ENCODE measurements around the gene INSR.

INSR gene

GRCh38 chr19:7120499-7120898, 173.7 kb downstream of the INSR start:
- Histone ChIP-seq H3K27me3 (ENCODE audit: control insufficient read depth in 5 of 5, insufficient read depth in 4 of 5, low read length in 5 of 5) (no peaks in the 10 kb centered on the region), H3K4me1 (ENCODE audit: control insufficient read depth in 5 of 5, insufficient read depth in 5 of 5, low read length in 5 of 5) (no peaks in the 10 kb centered on the region), H3K9me3 (ENCODE audit: control insufficient read depth in 5 of 5, low read length in 5 of 5) (peaks cover 0 to 7% (median 4%) of the 10 kb centered on the region in 5 donors), H3K27ac (ENCODE audit: low read depth, low read length) (no peak overlapping the region), H3K9ac (ENCODE audit: low read length in 5 of 5) (no peak overlapping the region), H3K36me3 (ENCODE audit: control insufficient read depth in 5 of 5, insufficient read depth in 5 of 5, low read length in 5 of 5) (peaks cover 10 to 77% (median 65%) of the 10 kb centered on the region in 5 donors), H3K4me3 (ENCODE audit: low read depth in 1 of 5, low read length in 5 of 5) (no peak overlapping the region)

DNA sequence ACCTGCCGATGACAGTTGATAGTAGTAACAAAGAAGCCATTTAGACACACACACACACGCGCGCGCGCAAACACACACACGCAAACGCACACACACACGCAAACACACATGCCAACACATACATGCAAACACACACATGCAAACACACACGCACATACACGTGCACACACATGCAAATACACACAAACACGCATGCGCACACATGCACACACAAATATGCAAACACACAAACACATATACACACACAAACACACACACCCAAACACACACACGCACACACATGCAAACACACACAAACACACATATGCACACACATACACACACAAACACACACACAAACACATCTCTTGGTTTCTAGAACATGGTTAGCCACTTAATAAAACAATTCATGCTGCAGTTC, 174.6 kb downstream of the INSR start:
- H3K27ac ChIP-seq (ENCODE audit: low read depth, low read length) = no peak overlapping the region
- no peaks in the 10 kb centered on the region for H3K9me3 ChIP-seq (ENCODE audit: control insufficient read depth in 5 of 5, low read length in 5 of 5)
- H3K9ac ChIP-seq (ENCODE audit: low read length in 5 of 5) = no peak overlapping the region
- H3K36me3 ChIP-seq (ENCODE audit: control insufficient read depth in 5 of 5, insufficient read depth in 5 of 5, low read length in 5 of 5) = peaks cover 10 to 73% (median 62%) of the 10 kb centered on the region in 5 donors
- H3K27me3 ChIP-seq (ENCODE audit: control insufficient read depth in 5 of 5, insufficient read depth in 4 of 5, low read length in 5 of 5) = no peaks in the 10 kb centered on the region
- H3K4me3 ChIP-seq (ENCODE audit: low read depth in 1 of 5, low read length in 5 of 5) = no peak overlapping the region
- no peaks in the 10 kb centered on the region for H3K4me1 ChIP-seq (ENCODE audit: control insufficient read depth in 5 of 5, insufficient read depth in 5 of 5, low read length in 5 of 5)

DNA sequence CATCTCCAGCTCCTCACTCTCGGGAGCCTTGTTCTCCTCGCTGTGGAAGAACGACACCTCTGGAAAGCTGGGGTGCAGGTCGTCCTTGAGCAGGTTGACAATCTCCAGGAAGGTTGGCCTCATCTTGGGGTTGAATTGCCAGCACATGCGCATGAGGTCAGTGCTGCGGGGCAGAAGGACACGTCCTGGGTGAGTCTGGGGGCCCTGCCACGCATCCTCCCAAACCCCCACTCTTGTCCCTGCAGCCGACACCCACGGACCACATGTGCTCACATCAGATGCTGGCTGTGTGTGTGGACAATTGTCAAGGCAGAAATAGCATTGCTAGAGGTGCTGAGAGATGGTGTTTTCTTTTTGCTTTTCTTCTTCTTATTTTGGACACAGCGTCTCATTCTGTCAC, 177.0 kb downstream of the INSR start:
- no peaks in the 10 kb centered on the region for H3K27me3 ChIP-seq (ENCODE audit: control insufficient read depth in 5 of 5, insufficient read depth in 4 of 5, low read length in 5 of 5)
- H3K27ac ChIP-seq (ENCODE audit: low read depth, low read length) = no peak overlapping the region
- H3K4me1 ChIP-seq (ENCODE audit: control insufficient read depth in 5 of 5, insufficient read depth in 5 of 5, low read length in 5 of 5) = no peaks in the 10 kb centered on the region
- H3K9ac ChIP-seq (ENCODE audit: low read length in 5 of 5) = no peak overlapping the region
- H3K4me3 ChIP-seq (ENCODE audit: low read depth in 1 of 5, low read length in 5 of 5) = no peak overlapping the region
- H3K9me3 ChIP-seq (ENCODE audit: control insufficient read depth in 5 of 5, low read length in 5 of 5) = no peaks in the 10 kb centered on the region
- H3K36me3 ChIP-seq (ENCODE audit: control insufficient read depth in 5 of 5, insufficient read depth in 5 of 5, low read length in 5 of 5) = peaks cover 10 to 67% (median 55%) of the 10 kb centered on the region in 5 donors

DNA sequence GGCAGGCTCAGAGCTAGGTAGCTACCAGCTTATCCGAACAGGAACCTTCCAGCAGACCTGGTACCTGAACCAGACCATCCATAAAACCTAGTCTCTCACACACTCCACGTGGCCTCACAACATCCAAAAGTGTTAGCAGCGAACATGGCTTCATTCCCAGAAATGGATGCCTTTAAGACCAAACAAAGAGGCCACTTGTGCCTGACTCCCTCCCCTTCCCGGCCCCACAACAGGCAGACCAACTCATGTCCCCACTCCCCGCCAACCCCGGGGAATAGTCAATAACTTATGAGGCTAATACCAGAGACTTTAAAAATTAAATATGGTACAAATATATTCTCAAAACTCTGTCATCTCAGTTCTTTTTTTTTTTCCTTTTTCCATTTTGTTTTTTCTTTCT, 178.5 kb downstream of the INSR start:
- H3K9me3 ChIP-seq (ENCODE audit: control insufficient read depth in 5 of 5, low read length in 5 of 5) = no peaks in the 10 kb centered on the region
- H3K4me1 ChIP-seq (ENCODE audit: control insufficient read depth in 5 of 5, insufficient read depth in 5 of 5, low read length in 5 of 5) = no peaks in the 10 kb centered on the region
- H3K4me3 ChIP-seq (ENCODE audit: low read depth in 1 of 5, low read length in 5 of 5) = no peak overlapping the region
- H3K27me3 ChIP-seq (ENCODE audit: control insufficient read depth in 5 of 5, insufficient read depth in 4 of 5, low read length in 5 of 5) = no peaks in the 10 kb centered on the region
- H3K27ac ChIP-seq (ENCODE audit: low read depth, low read length) = no peak overlapping the region
- H3K9ac ChIP-seq (ENCODE audit: low read length in 5 of 5) = no peak overlapping the region
- peaks cover 10 to 52% (median 43%) of the 10 kb centered on the region in 5 donors for H3K36me3 ChIP-seq (ENCODE audit: control insufficient read depth in 5 of 5, insufficient read depth in 5 of 5, low read length in 5 of 5)

- Histone ChIP-seq H3K27me3 (ENCODE audit: control insufficient read depth in 5 of 5, insufficient read depth in 4 of 5, low read length in 5 of 5) (no peaks in the 10 kb centered on the region), H3K4me3 (ENCODE audit: low read depth in 1 of 5, low read length in 5 of 5) (no peak overlapping the region), H3K27ac (ENCODE audit: low read depth, low read length) (no peak overlapping the region)
Observed at GRCh38 chr19:7113233-7113632, 181.0 kb downstream of the INSR start.

DNA sequence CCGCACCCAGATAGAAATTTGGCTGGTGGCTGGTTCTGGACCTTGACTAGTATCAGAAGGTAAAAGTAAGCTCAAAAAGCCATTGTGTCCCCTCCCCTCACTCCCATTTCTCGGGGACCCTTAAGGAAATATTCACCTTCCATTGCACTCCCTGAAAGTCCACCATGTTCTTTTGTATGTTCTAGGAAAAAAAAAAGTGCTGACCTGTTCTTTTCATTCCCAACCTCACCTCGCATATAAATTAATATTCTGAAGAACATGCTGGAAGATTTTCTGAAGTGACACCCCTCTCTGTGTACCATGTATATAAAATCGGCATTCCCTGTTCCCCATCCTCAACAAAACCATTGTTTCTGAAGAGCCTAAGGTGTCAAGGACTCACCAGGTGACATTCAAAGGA, 181.5 kb downstream of the INSR start:
- Histone ChIP-seq H3K27ac (ENCODE audit: low read depth, low read length) (no peak overlapping the region), H3K36me3 (ENCODE audit: control insufficient read depth in 5 of 5, insufficient read depth in 5 of 5, low read length in 5 of 5) (peaks cover 4 to 26% (median 18%) of the 10 kb centered on the region in 5 donors), H3K9me3 (ENCODE audit: control insufficient read depth in 5 of 5, low read length in 5 of 5) (no peaks in the 10 kb centered on the region), H3K27me3 (ENCODE audit: control insufficient read depth in 5 of 5, insufficient read depth in 4 of 5, low read length in 5 of 5) (no peaks in the 10 kb centered on the region), H3K4me1 (ENCODE audit: control insufficient read depth in 5 of 5, insufficient read depth in 5 of 5, low read length in 5 of 5) (peaks cover 2 to 8% (median 6%) of the 10 kb centered on the region in 5 donors), H3K9ac (ENCODE audit: low read length in 5 of 5) (no peak overlapping the region), H3K4me3 (ENCODE audit: low read depth in 1 of 5, low read length in 5 of 5) (no peak overlapping the region)

More at GRCh38 chr19:7113233-7113632, 181.0 kb downstream of the INSR start:
- H3K4me1 ChIP-seq (ENCODE audit: control insufficient read depth in 5 of 5, insufficient read depth in 5 of 5, low read length in 5 of 5) = peaks cover 2 to 8% (median 6%) of the 10 kb centered on the region in 5 donors
- H3K9ac ChIP-seq (ENCODE audit: low read length in 5 of 5) = no peak overlapping the region
- peaks cover 4 to 32% (median 22%) of the 10 kb centered on the region in 5 donors for H3K36me3 ChIP-seq (ENCODE audit: control insufficient read depth in 5 of 5, insufficient read depth in 5 of 5, low read length in 5 of 5)
- H3K9me3 ChIP-seq (ENCODE audit: control insufficient read depth in 5 of 5, low read length in 5 of 5) = no peaks in the 10 kb centered on the region

DNA sequence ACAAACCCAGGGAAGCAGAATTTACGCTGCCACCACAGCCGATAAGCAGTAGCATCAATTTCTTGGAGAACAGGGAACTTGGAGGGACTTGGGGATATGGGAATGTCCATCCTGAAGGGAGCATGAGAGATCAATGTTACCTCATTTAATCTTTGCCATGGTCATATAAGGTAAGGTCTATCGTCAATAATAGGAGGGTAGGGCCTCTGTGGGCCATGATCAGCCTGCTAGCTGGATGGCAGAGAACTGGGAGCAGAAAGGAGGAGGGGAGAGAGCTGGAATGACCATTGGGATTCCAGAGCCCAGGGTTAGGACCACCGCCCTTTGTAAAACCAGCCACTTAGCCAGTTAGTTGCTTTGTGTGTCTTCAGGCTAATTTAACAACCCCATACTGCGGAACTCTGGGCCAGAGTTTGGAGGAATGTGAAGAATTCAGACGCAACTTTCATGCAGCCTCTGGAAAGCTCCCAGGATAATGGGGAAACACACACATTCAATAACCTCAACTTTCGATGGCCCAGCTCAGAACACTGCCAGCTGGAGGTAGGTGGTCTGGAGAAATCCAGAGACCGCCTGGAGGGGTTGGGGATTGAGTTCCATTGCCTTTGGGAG, 184.4 kb downstream of the INSR start:
- H3K27ac ChIP-seq (ENCODE audit: low read depth, low read length) = no peak overlapping the region
- no peaks in the 10 kb centered on the region for H3K9me3 ChIP-seq (ENCODE audit: control insufficient read depth in 5 of 5, low read length in 5 of 5)
- H3K4me3 ChIP-seq (ENCODE audit: low read depth in 1 of 5, low read length in 5 of 5) = no peak overlapping the region
- no peaks in the 10 kb centered on the region for H3K27me3 ChIP-seq (ENCODE audit: control insufficient read depth in 5 of 5, insufficient read depth in 4 of 5, low read length in 5 of 5)
- H3K36me3 ChIP-seq (ENCODE audit: control insufficient read depth in 5 of 5, insufficient read depth in 5 of 5, low read length in 5 of 5) = peaks cover 0 to 2% (median 0%) of the 10 kb centered on the region in 5 donors
- H3K9ac ChIP-seq (ENCODE audit: low read length in 5 of 5) = peak overlapping the region in 1 of 5 donors; percentile 28
- peaks cover 2 to 10% (median 6%) of the 10 kb centered on the region in 5 donors for H3K4me1 ChIP-seq (ENCODE audit: control insufficient read depth in 5 of 5, insufficient read depth in 5 of 5, low read length in 5 of 5)

DNA sequence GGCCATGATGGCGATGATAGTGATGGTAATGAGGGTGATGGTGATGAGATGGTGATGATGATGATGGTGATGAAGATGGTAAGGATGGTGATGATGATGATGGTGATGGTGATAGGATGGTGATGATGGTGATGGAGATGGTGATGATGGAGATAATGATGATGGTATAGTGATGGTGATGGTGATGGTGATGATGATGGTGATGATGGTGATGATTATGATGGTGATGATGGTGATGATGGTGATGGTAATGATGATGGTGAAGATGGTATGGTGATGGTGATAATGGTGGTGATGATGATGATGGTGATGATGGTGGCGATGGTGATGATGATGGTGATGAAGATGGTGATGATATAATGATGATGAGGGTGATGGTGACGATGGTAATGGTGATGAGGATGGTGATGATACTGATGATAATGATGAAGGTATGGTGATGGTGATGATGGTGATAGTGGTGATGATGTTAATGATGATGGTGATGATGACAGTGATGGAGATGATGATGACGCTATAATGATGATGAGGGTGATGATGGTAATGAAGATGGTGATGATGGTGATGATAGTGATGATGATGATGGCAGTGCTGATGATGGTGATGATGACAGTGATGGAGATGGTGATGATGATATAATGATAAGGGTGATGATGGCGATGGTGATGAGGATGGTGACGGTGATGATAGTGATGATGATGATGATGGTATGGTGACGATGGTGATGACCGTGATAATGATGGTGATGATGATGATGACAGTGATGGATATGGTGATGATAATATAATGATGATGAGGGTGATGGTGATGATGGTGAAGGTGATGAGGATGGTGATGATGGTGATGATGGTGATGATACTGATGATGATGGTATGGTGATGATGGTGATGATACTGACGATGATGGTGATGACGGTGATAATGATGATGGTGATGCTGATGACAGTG, 187.2 kb downstream of the INSR start:
- peaks cover 2 to 13% (median 6%) of the 10 kb centered on the region in 5 donors for H3K4me1 ChIP-seq (ENCODE audit: control insufficient read depth in 5 of 5, insufficient read depth in 5 of 5, low read length in 5 of 5)
- no peaks in the 10 kb centered on the region for H3K9me3 ChIP-seq (ENCODE audit: control insufficient read depth in 5 of 5, low read length in 5 of 5)
- H3K27ac ChIP-seq (ENCODE audit: low read depth, low read length) = no peak overlapping the region
- H3K9ac ChIP-seq (ENCODE audit: low read length in 5 of 5) = no peak overlapping the region
- no peak overlapping the region for H3K4me3 ChIP-seq (ENCODE audit: low read depth in 1 of 5, low read length in 5 of 5)
- no peaks in the 10 kb centered on the region for H3K36me3 ChIP-seq (ENCODE audit: control insufficient read depth in 5 of 5, insufficient read depth in 5 of 5, low read length in 5 of 5)
- peaks cover 0 to 3% (median 0%) of the 10 kb centered on the region in 5 donors for H3K27me3 ChIP-seq (ENCODE audit: control insufficient read depth in 5 of 5, insufficient read depth in 4 of 5, low read length in 5 of 5)

DNA sequence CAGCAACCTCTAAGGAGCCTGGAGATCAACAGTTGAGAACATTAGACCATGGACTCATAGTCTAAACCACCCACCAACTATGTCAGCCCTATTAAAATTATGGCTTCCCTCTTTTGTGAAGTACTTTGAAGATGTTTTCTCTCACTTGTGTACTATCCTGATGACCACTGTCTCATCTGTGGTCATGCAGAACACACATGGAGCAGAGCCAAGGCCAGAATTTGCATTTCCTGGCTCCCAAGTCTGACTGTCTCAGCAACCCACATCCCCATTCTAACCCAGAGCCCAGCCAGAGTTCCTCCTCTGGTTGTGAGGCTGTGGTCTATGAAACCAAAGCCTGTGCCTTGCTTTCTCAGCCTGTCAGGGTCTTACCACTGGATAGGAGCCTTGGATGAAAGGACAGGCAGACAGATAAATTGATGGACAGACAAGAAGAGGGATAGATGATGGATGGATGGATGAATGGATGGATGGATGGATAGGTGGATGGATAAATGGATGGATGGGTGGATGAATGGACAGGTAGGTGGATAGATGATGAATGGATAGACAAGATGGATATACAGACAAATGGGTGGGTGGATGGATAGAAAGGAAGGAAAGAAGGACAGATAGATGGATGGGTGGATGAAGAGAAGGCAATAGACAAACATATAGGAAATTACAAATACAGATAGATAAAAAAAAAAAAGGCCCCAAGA, 189.3 kb downstream of the INSR start:
- H3K36me3 ChIP-seq (ENCODE audit: control insufficient read depth in 5 of 5, insufficient read depth in 5 of 5, low read length in 5 of 5) = no peaks in the 10 kb centered on the region
- H3K27me3 ChIP-seq (ENCODE audit: control insufficient read depth in 5 of 5, insufficient read depth in 4 of 5, low read length in 5 of 5) = peaks cover 0 to 3% (median 0%) of the 10 kb centered on the region in 5 donors
- no peak overlapping the region for H3K9ac ChIP-seq (ENCODE audit: low read length in 5 of 5)
- no peaks in the 10 kb centered on the region for H3K9me3 ChIP-seq (ENCODE audit: control insufficient read depth in 5 of 5, low read length in 5 of 5)
- peaks cover 0 to 10% (median 3%) of the 10 kb centered on the region in 5 donors for H3K4me1 ChIP-seq (ENCODE audit: control insufficient read depth in 5 of 5, insufficient read depth in 5 of 5, low read length in 5 of 5)
- H3K4me3 ChIP-seq (ENCODE audit: low read depth in 1 of 5, low read length in 5 of 5) = no peak overlapping the region
- H3K27ac ChIP-seq (ENCODE audit: low read depth, low read length) = no peak overlapping the region

Data from subcutaneous abdominal adipose tissue (tissue), 5 donors.